ENCODE data around the gene USP54.

USP54 gene

DNA sequence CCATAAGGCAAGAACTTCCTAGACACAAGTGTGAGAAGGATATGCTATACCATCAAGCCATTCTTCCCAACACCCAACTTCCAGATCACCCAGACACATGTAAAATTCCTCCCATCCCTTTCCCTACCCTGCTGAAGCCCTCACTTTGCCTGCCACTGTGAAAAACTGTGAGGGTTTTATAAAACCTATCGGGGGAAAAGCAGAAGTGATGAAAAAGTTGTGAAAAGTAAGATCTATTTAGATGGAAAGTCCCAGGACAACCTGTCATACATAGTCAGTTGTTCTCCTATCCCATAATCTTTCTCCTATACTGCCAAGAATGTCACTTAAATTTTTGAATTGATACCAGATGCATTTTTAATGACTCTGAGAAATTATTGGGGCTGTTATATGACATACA lies 56.3 kb downstream of the USP54 start:
- H3K4me1 ChIP-seq = no peaks in the 10 kb centered on the region
- H3K27ac ChIP-seq = no peak overlapping the region
- H3K9me3 ChIP-seq = no peaks in the 10 kb centered on the region
- TF ChIP-seq, protein P1, sequence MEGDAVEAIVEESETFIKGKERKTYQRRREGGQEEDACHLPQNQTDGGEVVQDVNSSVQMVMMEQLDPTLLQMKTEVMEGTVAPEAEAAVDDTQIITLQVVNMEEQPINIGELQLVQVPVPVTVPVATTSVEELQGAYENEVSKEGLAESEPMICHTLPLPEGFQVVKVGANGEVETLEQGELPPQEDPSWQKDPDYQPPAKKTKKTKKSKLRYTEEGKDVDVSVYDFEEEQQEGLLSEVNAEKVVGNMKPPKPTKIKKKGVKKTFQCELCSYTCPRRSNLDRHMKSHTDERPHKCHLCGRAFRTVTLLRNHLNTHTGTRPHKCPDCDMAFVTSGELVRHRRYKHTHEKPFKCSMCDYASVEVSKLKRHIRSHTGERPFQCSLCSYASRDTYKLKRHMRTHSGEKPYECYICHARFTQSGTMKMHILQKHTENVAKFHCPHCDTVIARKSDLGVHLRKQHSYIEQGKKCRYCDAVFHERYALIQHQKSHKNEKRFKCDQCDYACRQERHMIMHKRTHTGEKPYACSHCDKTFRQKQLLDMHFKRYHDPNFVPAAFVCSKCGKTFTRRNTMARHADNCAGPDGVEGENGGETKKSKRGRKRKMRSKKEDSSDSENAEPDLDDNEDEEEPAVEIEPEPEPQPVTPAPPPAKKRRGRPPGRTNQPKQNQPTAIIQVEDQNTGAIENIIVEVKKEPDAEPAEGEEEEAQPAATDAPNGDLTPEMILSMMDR (IDR thresholded peaks at IDR 0.05) = no peak
- intact Hi-C loops (cut with DNase I; ENCODE audit: low total_unique reads) = no loop called here
- H3K4me3 ChIP-seq = no peak overlapping the region
- H3K27me3 ChIP-seq = no peaks in the 10 kb centered on the region
- no peak for DNase-seq
- peaks cover 14 to 81% (median 27%) of the 10 kb centered on the region in 3 donors for H3K36me3 ChIP-seq

DNA sequence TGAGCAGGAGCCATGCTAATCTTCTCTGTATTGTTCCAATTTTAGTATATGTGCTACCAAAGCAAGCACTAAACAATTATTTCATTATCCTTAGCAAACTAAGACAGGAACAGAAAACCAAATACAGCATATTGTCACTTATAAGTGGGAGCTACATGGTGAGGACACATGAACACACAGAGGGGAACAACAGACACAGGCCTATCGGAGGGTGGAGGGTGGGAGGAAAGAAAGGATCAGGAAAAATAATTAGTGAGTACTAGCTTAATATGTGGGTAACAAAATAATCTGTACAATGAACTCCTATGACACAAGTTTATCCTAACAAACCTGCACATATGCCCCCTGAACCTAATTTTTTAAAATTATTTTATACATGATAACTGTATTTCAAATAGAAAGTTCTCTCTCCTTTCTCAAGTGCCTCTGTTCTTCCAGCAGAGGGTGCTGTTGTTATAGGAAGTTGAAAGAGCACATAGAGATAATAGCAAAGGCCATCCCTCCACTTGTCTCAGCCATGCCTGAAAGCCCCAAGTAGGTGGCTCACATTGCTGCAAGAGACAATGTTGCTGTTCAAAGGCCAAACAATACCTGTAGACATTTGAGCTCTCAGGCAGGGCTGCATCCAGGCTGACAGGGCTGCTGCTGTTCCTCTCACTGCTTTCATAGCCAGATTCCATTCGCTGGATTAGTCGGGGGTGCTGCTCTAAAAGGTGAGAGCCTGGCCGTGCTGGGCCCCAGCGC lies 61.9 kb downstream of the USP54 start:
- Histone ChIP-seq H3K4me1 (no peaks in the 10 kb centered on the region), H3K9me3 (no peaks in the 10 kb centered on the region), H3K4me3 (no peak overlapping the region), H3K27me3 (no peaks in the 10 kb centered on the region), H3K36me3 (peaks cover 23 to 71% (median 29%) of the 10 kb centered on the region in 3 donors), H3K27ac (no peak overlapping the region)
- TF ChIP-seq, protein P1 (IDR thresholded peaks at IDR 0.05) = peak; percentile 77 to 92
- DNase-seq = peak in 1 of 2 donors; percentile 28
- intact Hi-C loops (cut with DNase I; ENCODE audit: low total_unique reads) = loop anchor here (2.0 kb wide), 1 partner anchor 116 kb away; no protein-coding TSS in a partner anchor

DNA sequence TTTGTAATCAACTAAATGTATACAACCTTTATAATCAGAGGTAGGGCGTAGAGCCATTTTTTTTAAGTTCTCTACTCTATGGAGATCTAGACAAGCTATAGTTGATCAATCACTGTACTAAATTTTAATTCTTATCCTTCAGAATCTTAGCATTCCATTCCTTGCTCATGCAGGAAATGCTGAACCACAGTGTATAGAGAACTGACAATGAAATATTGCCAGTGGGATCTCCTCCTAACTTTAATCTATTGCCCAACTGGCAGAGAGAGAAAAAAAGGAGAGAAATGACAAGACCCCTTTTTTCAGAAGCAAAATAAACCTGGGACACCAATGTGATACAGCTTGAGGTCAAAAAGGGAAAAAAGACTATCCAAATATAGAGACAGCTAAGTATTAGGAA lies 68.9 kb downstream of the USP54 start:
- TF ChIP-seq, protein P1 (IDR thresholded peaks at IDR 0.05) = no peak
- H3K4me3 ChIP-seq = no peak overlapping the region
- H3K27ac ChIP-seq = no peak overlapping the region
- peaks cover 58 to 98% (median 58%) of the 10 kb centered on the region in 3 donors for H3K36me3 ChIP-seq
- no peak for DNase-seq
- no peaks in the 10 kb centered on the region for H3K9me3 ChIP-seq
- no peaks in the 10 kb centered on the region for H3K27me3 ChIP-seq
- intact Hi-C loops (cut with DNase I; ENCODE audit: low total_unique reads) = no loop called here
- H3K4me1 ChIP-seq = no peaks in the 10 kb centered on the region

DNA sequence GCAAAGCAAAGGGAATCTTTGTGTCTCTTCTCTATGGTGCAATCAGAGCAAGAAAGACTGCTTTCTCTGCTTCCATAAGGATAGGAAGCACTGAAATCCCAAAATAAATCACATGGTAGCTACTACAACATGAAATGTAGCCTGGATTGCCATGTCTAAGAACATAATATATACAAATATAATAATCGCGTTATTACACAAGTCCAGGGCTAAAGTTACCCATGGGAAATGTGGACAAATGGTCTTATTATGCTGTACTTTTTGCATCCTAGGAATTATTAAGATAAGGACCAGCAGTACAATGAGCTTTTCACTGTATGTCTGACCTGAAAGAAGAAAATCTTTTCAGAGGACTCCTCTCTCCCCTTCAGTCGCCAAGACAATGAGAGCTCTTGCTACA lies 71.8 kb downstream of the USP54 start:
- intact Hi-C loops (cut with DNase I; ENCODE audit: low total_unique reads) = no loop called here
- Histone ChIP-seq H3K36me3 (peaks cover 47 to 98% (median 59%) of the 10 kb centered on the region in 3 donors), H3K27me3 (no peaks in the 10 kb centered on the region), H3K4me3 (no peak overlapping the region), H3K4me1 (no peaks in the 10 kb centered on the region), H3K27ac (no peak overlapping the region), H3K9me3 (no peaks in the 10 kb centered on the region)
- no peak for DNase-seq
- TF ChIP-seq, protein P1 (IDR thresholded peaks at IDR 0.05) = no peak

DNA sequence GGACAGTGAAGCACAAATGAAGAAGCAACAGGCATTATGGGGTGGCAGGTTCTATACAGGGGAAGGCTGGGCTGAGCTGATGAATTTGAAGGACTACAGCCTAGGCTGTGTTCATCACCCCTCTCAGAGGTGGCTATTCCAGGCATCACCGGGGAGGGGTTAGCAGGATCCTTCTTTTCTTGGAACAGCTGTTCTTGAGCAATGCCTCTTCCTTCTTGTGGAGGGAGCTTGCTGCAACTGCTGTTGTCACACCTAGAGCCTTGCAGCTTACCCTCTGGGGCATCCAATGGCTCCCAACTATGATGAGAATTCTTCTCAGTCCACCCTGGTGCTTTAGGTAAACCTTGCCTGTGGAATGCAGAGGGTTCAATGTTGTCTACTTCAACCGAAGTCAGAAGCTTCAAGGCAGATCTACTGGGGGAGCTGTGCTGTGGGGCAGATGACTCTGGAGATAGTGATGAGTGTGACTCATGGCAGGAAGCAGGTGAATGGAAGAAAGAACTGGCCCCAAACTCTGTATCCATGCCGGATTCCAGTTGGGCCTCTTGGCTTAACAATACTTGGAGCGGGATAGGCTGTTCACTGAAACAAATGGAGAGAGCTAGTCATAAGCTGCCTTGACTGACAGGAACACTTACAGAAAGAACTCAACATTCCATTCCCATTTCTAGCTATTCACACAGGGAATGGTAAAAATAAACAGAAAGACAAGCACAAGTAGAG lies 73.8 kb downstream of the USP54 start:
- TF ChIP-seq, protein P1 (IDR thresholded peaks at IDR 0.05) = no peak

More for the DNA sequence above, 73.8 kb downstream of the USP54 start:
- H3K9me3 ChIP-seq = no peaks in the 10 kb centered on the region
- intact Hi-C loops (cut with DNase I; ENCODE audit: low total_unique reads) = no loop called here
- H3K27me3 ChIP-seq = no peaks in the 10 kb centered on the region
- DNase-seq = no peak
- no peak overlapping the region for H3K27ac ChIP-seq
- no peak overlapping the region for H3K4me3 ChIP-seq
- peaks cover 44 to 95% (median 57%) of the 10 kb centered on the region in 3 donors for H3K36me3 ChIP-seq
- no peaks in the 10 kb centered on the region for H3K4me1 ChIP-seq
